Transverse colon (tissue), 4 donors: ENCODE results near the gene EYA4. TPM values are rescaled to one million over a fixed set of nuclear protein-coding genes. Genes with fewer than 3 reads are reported as not detected.

Source experiments
- DNase-seq: peaks from one replicate; pipeline ENCODE4 v3.0.0-alpha.2; 2019
- H3K27ac ChIP-seq, 4 donors: fragments of 200-600 bp; sonication (generic); 2 replicates each; pipeline ENCODE4 v1.5.1; 2016 to 2018; ENCODE audit warnings: inconsistent platforms in 4 of 4
- H3K27me3 ChIP-seq: fragments of 200-600 bp; sonication (generic); 2 replicates; pipeline ENCODE4 v1.5.1; 2017; ENCODE audit warnings: inconsistent platforms
- H3K36me3 ChIP-seq, 4 donors: fragments of 200-600 bp; sonication (generic); 2 replicates each; pipeline ENCODE4 v1.5.1; 2017 to 2019; ENCODE audit warnings: inconsistent platforms in 4 of 4
- H3K4me1 ChIP-seq, 4 donors: fragments of 200-600 bp; sonication (generic); 2 replicates each; pipeline ENCODE4 v1.5.1; 2017 to 2020; ENCODE audit warnings: inconsistent platforms in 4 of 4
- H3K4me3 ChIP-seq, 4 donors: fragments of 200-600 bp; sonication (generic); 1 replicate in 1 of 4; 2 replicates in 3 of 4; pipeline versions ENCODE4 v1.5.1 to v1.6.1; 2017 to 2019; ENCODE audit warnings: inconsistent platforms in 4 of 4
- H3K9me3 ChIP-seq, 2 donors: fragments of 200-600 bp; sonication (generic); 2 replicates each; pipeline ENCODE4 v1.5.1; 2017 to 2019; ENCODE audit warnings: inconsistent platforms in 2 of 2
- EP300 ChIP-seq: sonication (generic); formaldehyde crosslinking; IDR thresholded peaks from one replicate; pipeline ENCODE4 v1.6.1; 2017; ENCODE audit warnings: antibody characterized with exemption, low read depth
- POLR2A ChIP-seq: fragments of 450-650 bp; IDR thresholded peaks from one replicate; pipeline ENCODE4 v1.6.1; 2016; ENCODE audit warnings: antibody characterized with exemption, mild to moderate bottlenecking, moderate library complexity
- POLR2AphosphoS5 ChIP-seq, 3 donors: sonication (generic); formaldehyde crosslinking; IDR thresholded peaks; one replicate each; pipeline ENCODE4 v1.6.1; 2016; ENCODE audit warnings: antibody characterized with exemption in 3 of 3
- WGBS, 2 donors: methylation state at CpG; one replicate each; pipeline ENCODE4 v1.1.5; 2018; ENCODE audit warnings: low coverage in 1 of 2; 5-methylcytosine and 5-hydroxymethylcytosine counted together
- in situ Hi-C, 4 donors: fragments of 200-750 bp; cut with MboI; loops; one replicate each; pipeline versions ENCODE4 v1.15.0 to v1.15.1; 2017; ENCODE audit warnings: low sequenced_read_pairs in 3 of 4, low pct_ligation_motif_present in 1 of 4, low pct_unique_long_range_greater_than_20kb in 1 of 4
- intact Hi-C: fragments of 100-400 bp; cut with DNase I; formaldehyde crosslinking; loops from one replicate; pipeline ENCODE4 v1.15.1; 2023; ENCODE audit warnings: low total_unique reads
- total RNA-seq, 4 donors: library from RNA; depleted of rRNA; stranded (reverse); fragments of >200 nt; gene quantifications; one replicate each; pipeline ENCODE4 v1.1.0, GENCODE V29; 2016
- TF ChIP-seq, protein P1 (sequence below), 5 experiments: fragments of 200-600 bp in 3 of 5; fragments of 450-650 bp in 2 of 5; sonication (generic) in 3 of 5; IDR thresholded peaks; 1 replicate in 2 of 5; 2 replicates in 3 of 5; pipeline ENCODE4 v1.5.1; 2016 to 2017; ENCODE audit warnings: antibody characterized with exemption in 5 of 5, inconsistent platforms in 3 of 5, mild to moderate bottlenecking in 2 of 5, moderate library complexity in 1 of 5

The EYA4 gene
- total RNA-seq, 4 donors from 2014 or later = 0.27 to 0.64 TPM; not detected in 2

DNA sequence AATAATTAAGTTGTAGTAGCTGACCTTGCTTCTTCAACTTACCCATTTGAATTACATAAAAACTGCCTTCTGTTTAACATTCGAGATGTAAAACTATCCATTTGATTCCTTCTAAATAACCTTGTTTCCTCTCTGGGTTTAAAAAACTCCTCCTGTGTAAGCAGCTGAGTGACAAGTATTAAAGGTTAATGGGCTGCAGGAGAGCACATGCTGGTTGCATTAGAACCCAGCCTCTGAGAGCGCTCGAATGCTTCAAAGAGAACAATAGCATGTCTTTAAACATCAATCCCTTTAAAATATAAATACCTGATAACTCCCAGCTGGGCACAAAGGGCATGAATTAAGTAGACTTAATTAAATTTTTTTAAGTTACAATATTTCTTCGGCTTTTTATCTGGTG is 215.8 kb downstream of the EYA4 start:
- no peaks in the 10 kb centered on the region for H3K4me1 ChIP-seq
- no peaks in the 10 kb centered on the region for H3K27me3 ChIP-seq
- H3K9me3 ChIP-seq = no peaks in the 10 kb centered on the region
- H3K27ac ChIP-seq = no peak overlapping the region
- no peak for DNase-seq
- TF ChIP-seq POLR2A = no peak
- TF ChIP-seq, protein P1, sequence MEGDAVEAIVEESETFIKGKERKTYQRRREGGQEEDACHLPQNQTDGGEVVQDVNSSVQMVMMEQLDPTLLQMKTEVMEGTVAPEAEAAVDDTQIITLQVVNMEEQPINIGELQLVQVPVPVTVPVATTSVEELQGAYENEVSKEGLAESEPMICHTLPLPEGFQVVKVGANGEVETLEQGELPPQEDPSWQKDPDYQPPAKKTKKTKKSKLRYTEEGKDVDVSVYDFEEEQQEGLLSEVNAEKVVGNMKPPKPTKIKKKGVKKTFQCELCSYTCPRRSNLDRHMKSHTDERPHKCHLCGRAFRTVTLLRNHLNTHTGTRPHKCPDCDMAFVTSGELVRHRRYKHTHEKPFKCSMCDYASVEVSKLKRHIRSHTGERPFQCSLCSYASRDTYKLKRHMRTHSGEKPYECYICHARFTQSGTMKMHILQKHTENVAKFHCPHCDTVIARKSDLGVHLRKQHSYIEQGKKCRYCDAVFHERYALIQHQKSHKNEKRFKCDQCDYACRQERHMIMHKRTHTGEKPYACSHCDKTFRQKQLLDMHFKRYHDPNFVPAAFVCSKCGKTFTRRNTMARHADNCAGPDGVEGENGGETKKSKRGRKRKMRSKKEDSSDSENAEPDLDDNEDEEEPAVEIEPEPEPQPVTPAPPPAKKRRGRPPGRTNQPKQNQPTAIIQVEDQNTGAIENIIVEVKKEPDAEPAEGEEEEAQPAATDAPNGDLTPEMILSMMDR (IDR thresholded peaks at IDR 0.05) = no peak
- no peak for TF ChIP-seq EP300
- no peak for TF ChIP-seq POLR2AphosphoS5 (IDR thresholded peaks at IDR 0.05)
- intact Hi-C loops (no loop called here), in situ Hi-C loops (no loop called here)
- no peak overlapping the region for H3K4me3 ChIP-seq
- no peaks in the 10 kb centered on the region for H3K36me3 ChIP-seq
- 80 to 83% methylated on average over 4 of the region's 4 CpGs for WGBS, 2 donors

DNA sequence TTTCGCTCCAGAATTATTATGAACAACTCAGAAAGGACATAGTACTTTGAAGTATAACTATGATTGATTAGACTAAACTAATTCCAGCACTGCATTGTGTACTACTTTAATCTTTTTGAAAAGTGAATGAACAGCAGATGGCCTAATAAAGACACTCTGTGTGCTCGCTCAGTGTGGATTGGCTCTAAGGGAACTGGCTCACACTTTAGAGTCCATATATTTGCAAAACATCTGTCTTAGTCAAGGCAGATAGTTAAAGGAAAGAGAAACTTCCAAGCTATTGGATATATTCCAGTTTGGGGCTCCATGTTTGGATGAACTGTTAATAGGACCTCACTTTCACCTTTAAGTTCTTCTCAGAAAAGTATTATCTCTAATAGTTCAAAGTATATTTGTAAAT is 218.9 kb downstream of the EYA4 start:
- H3K27me3 ChIP-seq = no peaks in the 10 kb centered on the region
- no peaks in the 10 kb centered on the region for H3K36me3 ChIP-seq
- TF ChIP-seq, protein P1 (IDR thresholded peaks at IDR 0.05) = no peak
- no peak for TF ChIP-seq POLR2AphosphoS5 (IDR thresholded peaks at IDR 0.05)
- no peak for TF ChIP-seq POLR2A
- TF ChIP-seq EP300 = no peak
- no peak overlapping the region for H3K4me3 ChIP-seq
- DNase-seq = no peak
- in situ Hi-C loops = no loop called here
- no peak overlapping the region for H3K27ac ChIP-seq
- WGBS, 2 donors = 57 to 80% methylated on average over 1 to 2 of the region's 2 CpGs
- H3K9me3 ChIP-seq = no peaks in the 10 kb centered on the region
- no peaks in the 10 kb centered on the region for H3K4me1 ChIP-seq
- intact Hi-C loops = no loop called here

DNA sequence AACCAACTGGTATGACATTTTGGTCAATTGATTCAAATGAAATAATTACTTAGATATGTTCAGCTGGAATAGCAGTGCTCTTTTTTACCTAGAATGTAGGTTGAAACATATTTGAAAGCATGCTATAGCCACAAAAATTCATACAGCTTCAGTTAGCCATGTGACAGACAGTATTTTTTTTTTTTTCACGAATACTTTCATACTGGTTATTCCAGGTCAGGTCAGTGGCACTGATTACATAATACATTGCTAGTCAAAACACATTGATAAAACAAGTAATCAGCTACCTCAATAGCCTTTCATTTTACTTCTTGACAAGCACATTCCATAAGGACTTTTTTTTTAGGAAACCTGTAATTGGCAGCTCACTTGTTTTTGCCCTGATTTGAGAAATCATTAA is 222.6 kb downstream of the EYA4 start:
- no peak overlapping the region for H3K27ac ChIP-seq
- H3K9me3 ChIP-seq = no peaks in the 10 kb centered on the region
- H3K4me1 ChIP-seq = no peaks in the 10 kb centered on the region
- DNase-seq = no peak
- H3K27me3 ChIP-seq = no peaks in the 10 kb centered on the region
- TF ChIP-seq EP300 (no peak), POLR2AphosphoS5 (IDR thresholded peaks at IDR 0.05) (no peak), POLR2A (no peak)
- TF ChIP-seq, protein P1 (IDR thresholded peaks at IDR 0.05) = no peak
- intact Hi-C loops (no loop called here), in situ Hi-C loops (no loop called here)
- H3K4me3 ChIP-seq = no peak overlapping the region
- WGBS, 2 donors = 40 to 63% methylated on average over 1 of the region's 1 CpG
- no peaks in the 10 kb centered on the region for H3K36me3 ChIP-seq

DNA sequence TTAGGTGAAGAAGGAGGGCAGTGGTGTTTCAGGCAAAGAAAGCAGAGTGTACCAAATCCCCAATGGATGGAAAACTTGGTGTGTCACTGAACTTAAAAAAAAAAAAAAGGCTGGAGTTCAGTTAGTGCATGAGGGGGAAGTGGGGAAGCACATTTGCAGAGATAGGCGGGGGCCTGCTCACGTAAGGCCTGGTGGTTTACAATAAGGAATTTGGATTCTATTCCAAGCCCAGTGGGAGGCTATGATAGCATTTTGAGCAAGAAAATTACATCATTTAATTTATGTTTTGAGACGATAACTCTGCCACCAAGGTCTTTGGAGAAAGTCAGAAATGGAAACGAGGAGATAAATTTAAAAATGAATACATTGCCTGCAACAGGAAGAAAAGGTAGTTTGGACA is 225.5 kb downstream of the EYA4 start:
- no peak for DNase-seq
- no peaks in the 10 kb centered on the region for H3K9me3 ChIP-seq
- TF ChIP-seq, protein P1 (IDR thresholded peaks at IDR 0.05) = no peak
- no peak for TF ChIP-seq EP300
- TF ChIP-seq POLR2AphosphoS5 (IDR thresholded peaks at IDR 0.05) = no peak
- TF ChIP-seq POLR2A = no peak
- no peak overlapping the region for H3K4me3 ChIP-seq
- intact Hi-C loops = no loop called here
- no peak overlapping the region for H3K27ac ChIP-seq
- H3K27me3 ChIP-seq = no peaks in the 10 kb centered on the region
- no peaks in the 10 kb centered on the region for H3K4me1 ChIP-seq
- in situ Hi-C loops = no loop called here
- 79 to 82% methylated on average over 4 of the region's 4 CpGs for WGBS, 2 donors
- H3K36me3 ChIP-seq = no peaks in the 10 kb centered on the region
